Measurements from ENCODE around the gene LHFPL6. TPM values are rescaled to one million over a fixed set of nuclear protein-coding genes. Genes with fewer than 3 reads are reported as not detected.

LHFPL6 gene
- total RNA-seq, 4 donors from 2014 or later = 12.8 to 27.3 (median 22.5) TPM

GRCh38 chr13:39571502-39572092, 31.4 kb downstream of the LHFPL6 start:
- 89 to 93% methylated on average over 15 of the region's 15 CpGs for WGBS, 2 donors
- no peak for DNase-seq (ENCODE audit: low spot score in 2 of 2)
- intact Hi-C loops (cut with DNase I; ENCODE audit: low total_unique reads) = no loop called here

DNA sequence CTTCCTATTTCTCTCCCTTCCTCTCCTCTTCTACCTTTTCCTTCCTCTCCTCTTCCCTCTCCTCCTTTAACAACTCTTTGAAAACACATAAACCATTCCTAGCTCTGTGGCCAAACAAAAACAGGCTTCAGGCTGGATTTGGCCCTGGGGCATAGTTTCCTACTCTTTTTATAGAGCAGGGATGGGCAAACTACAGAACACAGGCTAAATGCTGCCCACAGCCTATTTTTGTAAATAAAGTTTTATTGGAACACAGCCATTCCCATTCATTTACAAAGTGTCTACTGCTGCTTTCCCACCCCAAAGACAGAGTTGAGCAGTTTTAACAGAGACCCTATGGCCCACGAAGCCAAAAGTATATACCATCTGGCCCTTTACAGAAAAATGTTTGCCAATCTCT, 35.4 kb downstream of the LHFPL6 start:
- no peak overlapping the region for H3K4me3 ChIP-seq (ENCODE audit: low read depth, poor library complexity, severe bottlenecking)
- intact Hi-C loops (cut with DNase I; ENCODE audit: low total_unique reads) = no loop called here
- WGBS, 2 donors = 69 to 75% methylated on average over 1 of the region's 1 CpG
- DNase-seq (ENCODE audit: low spot score in 2 of 2) = no peak
- TF ChIP-seq POLR2A (IDR thresholded peaks at IDR 0.05) = no peak
- TF ChIP-seq, protein P1, sequence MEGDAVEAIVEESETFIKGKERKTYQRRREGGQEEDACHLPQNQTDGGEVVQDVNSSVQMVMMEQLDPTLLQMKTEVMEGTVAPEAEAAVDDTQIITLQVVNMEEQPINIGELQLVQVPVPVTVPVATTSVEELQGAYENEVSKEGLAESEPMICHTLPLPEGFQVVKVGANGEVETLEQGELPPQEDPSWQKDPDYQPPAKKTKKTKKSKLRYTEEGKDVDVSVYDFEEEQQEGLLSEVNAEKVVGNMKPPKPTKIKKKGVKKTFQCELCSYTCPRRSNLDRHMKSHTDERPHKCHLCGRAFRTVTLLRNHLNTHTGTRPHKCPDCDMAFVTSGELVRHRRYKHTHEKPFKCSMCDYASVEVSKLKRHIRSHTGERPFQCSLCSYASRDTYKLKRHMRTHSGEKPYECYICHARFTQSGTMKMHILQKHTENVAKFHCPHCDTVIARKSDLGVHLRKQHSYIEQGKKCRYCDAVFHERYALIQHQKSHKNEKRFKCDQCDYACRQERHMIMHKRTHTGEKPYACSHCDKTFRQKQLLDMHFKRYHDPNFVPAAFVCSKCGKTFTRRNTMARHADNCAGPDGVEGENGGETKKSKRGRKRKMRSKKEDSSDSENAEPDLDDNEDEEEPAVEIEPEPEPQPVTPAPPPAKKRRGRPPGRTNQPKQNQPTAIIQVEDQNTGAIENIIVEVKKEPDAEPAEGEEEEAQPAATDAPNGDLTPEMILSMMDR (IDR thresholded peaks at IDR 0.05) = no peak

More at GRCh38 chr13:39571502-39572092, 31.4 kb downstream of the LHFPL6 start:
- H3K4me3 ChIP-seq (ENCODE audit: low read depth, poor library complexity, severe bottlenecking) = no peak overlapping the region
- TF ChIP-seq, protein P1 (IDR thresholded peaks at IDR 0.05) = no peak
- TF ChIP-seq POLR2A (IDR thresholded peaks at IDR 0.05) = no peak

GRCh38 chr13:39566216-39566869, 36.6 kb downstream of the LHFPL6 start:
- H3K4me3 ChIP-seq (ENCODE audit: low read depth, poor library complexity, severe bottlenecking) = no peak overlapping the region
- WGBS, 2 donors = 75 to 83% methylated on average over 8 of the region's 8 CpGs
- intact Hi-C loops (cut with DNase I; ENCODE audit: low total_unique reads) = no loop called here
- DNase-seq (ENCODE audit: low spot score in 2 of 2) = no peak
- TF ChIP-seq, protein P1 (IDR thresholded peaks at IDR 0.05) = no peak
- TF ChIP-seq POLR2A (IDR thresholded peaks at IDR 0.05) = no peak

- DNase-seq (ENCODE audit: low spot score in 2 of 2) = no peak
- no peak overlapping the region for H3K4me3 ChIP-seq (ENCODE audit: low read depth, poor library complexity, severe bottlenecking)
- 27 to 31% methylated on average over 6 of the region's 6 CpGs for WGBS, 2 donors
- intact Hi-C loops (cut with DNase I; ENCODE audit: low total_unique reads) = no loop called here
- TF ChIP-seq POLR2A (IDR thresholded peaks at IDR 0.05) = no peak
- TF ChIP-seq, protein P1 (IDR thresholded peaks at IDR 0.05) = no peak
Measured at GRCh38 chr13:39565036-39565949, 37.7 kb downstream of the LHFPL6 start.

DNA sequence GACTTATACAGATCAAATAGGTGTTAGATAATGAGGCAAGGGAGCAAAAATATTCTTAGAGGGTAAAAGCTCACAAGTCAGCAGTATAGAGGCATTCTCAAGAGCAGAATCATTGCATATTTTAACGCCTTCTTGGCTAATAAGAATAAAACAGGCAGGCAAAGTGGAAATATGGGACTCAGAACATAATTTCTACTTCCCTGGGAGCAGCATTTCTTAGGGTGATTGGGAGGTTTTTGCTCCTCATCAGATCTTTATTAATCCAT, 39.6 kb downstream of the LHFPL6 start:
- H3K4me3 ChIP-seq (ENCODE audit: low read depth, poor library complexity, severe bottlenecking) = no peak overlapping the region
- TF ChIP-seq POLR2A (IDR thresholded peaks at IDR 0.05) = no peak
- TF ChIP-seq, protein P1 (IDR thresholded peaks at IDR 0.05) = no peak
- intact Hi-C loops (cut with DNase I; ENCODE audit: low total_unique reads) = no loop called here
- 84 to 88% methylated on average over 1 of the region's 1 CpG for WGBS, 2 donors
- no peak for DNase-seq (ENCODE audit: low spot score in 2 of 2)
